Measurements from ENCODE around the gene BMI1. TPM values are rescaled to one million over a fixed set of nuclear protein-coding genes. Genes with fewer than 3 reads are reported as not detected.
A peak's percentile ranks its signal among the peaks of the same experiment; 100 is the strongest.
"Not testable (repeated sequence)": the region's sequence is repeated elsewhere in the genome, so short reads cannot be mapped to it uniquely, and the experiment has no call there.

BMI1 gene
- 18.5 and 26.0 TPM in 2 replicates for total RNA-seq

DNA sequence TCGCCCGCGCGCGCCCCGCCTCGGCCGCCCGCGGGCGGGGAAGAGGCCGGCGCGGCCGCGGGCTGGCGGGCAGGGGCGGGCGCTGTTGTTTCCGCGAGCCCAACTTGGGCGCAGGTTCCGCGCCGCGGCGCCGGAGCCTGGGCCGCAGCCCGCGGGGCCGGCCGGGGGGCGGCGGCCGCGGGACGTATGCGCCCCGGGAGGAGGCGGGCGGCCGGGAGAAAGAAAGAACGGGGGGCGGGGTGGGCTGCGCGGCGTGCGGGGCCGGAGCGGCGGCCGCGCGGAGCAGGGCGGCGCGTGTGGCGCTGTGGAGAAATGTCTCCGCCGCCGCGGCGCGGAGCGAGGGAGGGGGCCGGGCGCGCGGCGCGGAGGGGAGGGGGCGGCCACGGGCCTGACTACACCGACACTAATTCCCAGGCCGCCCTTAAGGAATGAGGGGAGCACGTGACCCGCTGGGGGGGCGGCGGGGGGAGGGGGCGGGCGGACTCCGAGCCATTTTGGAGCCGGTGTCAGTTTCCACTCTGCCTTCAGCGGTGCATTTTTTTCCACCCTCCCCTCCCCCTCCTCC, at the start of gene BMI1:
TSS of gene BMI1 (plus strand) at position 509 of the 565 bp plus-strand sequence. CDS start 5,351 bp downstream, outside the sequence.
- DNase-seq (ENCODE audit: low read depth in 2 of 2): peak in 1 of 2 donors; percentile 74

DNA sequence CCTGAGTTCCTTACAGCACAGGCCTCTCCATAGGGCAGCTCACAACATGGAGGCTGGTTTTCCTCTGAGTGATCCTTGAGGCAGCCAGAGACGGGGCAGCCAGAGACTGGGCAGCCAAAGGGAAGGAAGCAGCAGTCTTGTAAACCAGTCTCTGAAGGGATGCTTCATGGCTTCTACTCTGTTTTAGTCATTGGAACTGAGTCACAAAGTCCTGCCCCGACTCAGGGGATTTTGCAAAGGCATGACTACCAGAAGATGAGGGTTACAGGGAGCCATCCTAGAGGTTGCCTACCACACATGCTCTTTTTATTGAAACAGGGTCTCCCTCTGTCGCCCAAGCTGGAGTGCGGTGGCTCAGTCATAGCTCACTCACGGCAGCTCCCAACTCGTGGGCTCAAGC, 49.1 kb upstream of the BMI1 start:
- DNase-seq (ENCODE audit: low read depth in 2 of 2): no peak

GRCh38 chr10:22278441-22278782, 42.5 kb upstream of the BMI1 start:
- no peak for DNase-seq (ENCODE audit: low read depth in 2 of 2)

GRCh38 chr10:22280078-22280477, 40.8 kb upstream of the BMI1 start:
- no peak for DNase-seq (ENCODE audit: low read depth in 2 of 2)

GRCh38 chr10:22285130-22285529, 35.8 kb upstream of the BMI1 start:
- DNase-seq (ENCODE audit: low read depth in 2 of 2): no peak

DNA sequence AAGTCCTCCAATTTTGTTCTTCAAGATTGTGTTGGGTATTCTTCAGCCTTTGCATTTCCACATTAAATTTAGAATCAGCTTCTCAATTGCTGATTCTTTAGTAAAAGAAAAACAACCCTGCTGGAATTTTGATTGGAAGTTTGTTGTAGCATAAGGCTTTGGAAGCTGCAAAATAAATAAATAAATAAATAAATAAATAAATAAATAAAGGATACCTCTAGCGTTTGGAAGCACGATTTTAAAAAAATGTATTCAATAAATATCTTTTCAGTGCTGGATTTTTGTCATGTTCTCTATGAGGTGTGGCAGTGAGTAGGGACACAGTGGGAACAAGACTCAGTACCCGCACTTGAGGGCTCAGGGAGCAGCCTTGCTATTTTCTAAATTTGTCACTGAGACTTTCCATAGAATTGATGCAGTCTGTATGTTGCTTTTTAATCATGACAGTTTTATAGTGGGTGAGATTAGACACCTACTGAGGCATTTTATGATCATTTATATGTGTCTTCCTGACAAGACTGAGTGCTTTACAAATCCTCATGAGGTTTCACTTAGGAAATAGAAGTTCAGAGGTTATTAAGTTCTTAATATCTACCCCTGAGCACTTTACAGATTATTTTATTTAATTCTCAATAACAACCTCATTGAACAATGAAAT, 27.0 kb upstream of the BMI1 start:
- no peak for DNase-seq (ENCODE audit: low read depth in 2 of 2)

DNA sequence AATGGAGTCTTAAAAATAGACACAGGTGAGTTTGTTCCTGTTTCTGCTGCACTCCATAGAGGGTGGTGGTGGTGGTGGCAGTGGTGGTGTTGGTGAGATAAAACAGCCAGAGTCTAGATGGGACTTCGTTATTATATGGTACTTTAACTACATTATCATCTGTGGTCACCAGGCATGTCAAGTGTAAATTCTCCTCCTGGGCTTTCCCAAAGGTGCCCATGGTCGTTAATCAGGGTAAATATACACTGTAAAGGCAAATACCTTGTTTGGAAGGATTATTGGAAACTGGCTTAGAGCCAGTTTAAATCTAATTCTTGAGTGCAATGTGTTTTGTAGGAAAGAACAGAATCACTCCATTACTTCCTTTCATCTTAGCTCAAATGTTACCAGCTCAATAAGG, 26.2 kb upstream of the BMI1 start:
- no peak for DNase-seq (ENCODE audit: low read depth in 2 of 2)

DNA sequence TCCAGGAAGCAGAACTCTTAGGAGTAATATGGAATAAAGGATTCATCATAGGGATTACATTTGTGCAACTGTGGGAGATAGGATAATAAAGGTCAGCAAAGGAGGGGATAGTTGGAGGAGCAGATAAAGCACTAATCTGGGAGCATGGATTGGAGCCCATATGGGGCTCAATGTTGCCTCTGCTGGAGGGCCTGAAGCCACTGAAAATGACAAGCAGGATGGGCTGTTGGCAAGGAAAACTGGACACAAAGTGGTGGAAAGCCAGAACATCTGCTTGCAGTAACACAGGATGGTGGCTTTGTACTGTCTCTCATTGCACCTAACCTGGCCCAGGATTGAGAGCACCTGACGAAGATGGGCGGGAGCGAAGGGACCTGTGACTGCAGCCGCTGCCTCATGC, 19.7 kb upstream of the BMI1 start:
- no peak for DNase-seq (ENCODE audit: low read depth in 2 of 2)

GRCh38 chr10:22303461-22303860, 17.4 kb upstream of the BMI1 start:
- no peak for DNase-seq (ENCODE audit: low read depth in 2 of 2)

- DNase-seq (ENCODE audit: low read depth in 2 of 2): no peak
These were observed 15.2 kb upstream of the BMI1 start for GRCh38 chr10:22305721-22306120.

- no peak for DNase-seq (ENCODE audit: low read depth in 2 of 2)
These were observed 12.5 kb upstream of the BMI1 start for GRCh38 chr10:22308390-22308789.

GRCh38 chr10:22309180-22310000, 11.5 kb upstream of the BMI1 start:
- no peak for DNase-seq (ENCODE audit: low read depth in 2 of 2)

GRCh38 chr10:22310012-22310411, 10.9 kb upstream of the BMI1 start:
- not testable (repeated sequence) for DNase-seq (ENCODE audit: low read depth in 2 of 2)

- no peak for DNase-seq (ENCODE audit: low read depth in 2 of 2)
These were observed 10.0 kb upstream of the BMI1 start for GRCh38 chr10:22310928-22311327.

DNA sequence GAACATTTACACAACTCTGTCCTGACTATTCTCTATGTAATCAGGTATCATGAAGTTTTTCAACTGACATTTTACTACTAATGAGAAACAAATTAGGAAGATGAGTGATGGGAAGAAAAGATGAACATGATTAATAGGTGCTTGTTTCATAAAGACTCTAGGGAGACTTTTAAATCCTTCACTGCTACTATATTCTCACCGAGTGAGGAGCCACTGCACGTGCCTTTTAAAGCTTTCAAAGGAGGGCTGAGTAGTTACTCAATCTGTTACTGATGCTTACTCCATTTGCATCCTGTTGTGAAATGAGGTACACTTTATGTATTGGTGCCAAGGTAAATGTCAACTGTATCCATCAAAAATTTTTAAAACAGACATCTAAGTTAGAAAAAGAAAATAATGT, 6.0 kb upstream of the BMI1 start:
- no peak for DNase-seq (ENCODE audit: low read depth in 2 of 2)

DNA sequence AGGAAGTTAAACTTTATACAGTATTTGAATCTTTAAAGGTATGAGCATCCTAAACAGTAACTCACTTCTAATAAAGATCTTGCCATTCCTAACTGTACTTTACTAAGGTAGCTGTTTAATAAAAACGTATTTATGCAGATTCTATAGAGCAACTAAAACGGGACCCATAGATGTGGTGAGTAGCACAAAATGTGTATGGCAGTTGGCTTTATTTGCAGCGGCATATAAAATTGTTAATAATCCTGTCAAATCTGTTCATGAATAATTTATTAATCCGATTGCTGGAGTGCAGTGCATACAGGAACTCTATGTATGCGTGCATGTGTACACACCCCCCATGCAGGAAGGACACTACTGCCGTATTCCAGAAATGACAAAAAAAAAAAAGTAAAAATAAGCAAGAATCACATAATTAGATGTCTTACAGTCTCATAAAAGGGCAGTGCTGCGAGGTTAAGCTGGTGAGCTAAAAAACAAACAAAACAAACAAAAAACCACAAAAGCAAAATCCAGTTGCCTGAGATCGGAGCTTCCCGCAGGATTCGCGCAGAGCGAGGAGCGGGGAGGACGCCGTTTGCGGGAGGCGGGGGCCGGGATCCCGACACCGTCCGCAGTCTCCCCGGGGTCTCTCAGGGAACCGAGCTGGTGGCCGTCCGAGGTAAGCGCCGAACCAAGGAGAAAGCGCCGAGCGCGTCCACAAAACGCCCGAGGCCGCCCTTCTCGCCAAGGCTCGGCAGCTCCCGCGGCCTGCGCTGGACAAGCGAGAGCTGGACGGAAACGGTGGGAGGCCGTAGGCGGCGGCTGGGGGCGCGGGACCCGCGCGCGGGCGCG, 5.2 kb upstream of the BMI1 start:
- no peak for DNase-seq (ENCODE audit: low read depth in 2 of 2)

DNA sequence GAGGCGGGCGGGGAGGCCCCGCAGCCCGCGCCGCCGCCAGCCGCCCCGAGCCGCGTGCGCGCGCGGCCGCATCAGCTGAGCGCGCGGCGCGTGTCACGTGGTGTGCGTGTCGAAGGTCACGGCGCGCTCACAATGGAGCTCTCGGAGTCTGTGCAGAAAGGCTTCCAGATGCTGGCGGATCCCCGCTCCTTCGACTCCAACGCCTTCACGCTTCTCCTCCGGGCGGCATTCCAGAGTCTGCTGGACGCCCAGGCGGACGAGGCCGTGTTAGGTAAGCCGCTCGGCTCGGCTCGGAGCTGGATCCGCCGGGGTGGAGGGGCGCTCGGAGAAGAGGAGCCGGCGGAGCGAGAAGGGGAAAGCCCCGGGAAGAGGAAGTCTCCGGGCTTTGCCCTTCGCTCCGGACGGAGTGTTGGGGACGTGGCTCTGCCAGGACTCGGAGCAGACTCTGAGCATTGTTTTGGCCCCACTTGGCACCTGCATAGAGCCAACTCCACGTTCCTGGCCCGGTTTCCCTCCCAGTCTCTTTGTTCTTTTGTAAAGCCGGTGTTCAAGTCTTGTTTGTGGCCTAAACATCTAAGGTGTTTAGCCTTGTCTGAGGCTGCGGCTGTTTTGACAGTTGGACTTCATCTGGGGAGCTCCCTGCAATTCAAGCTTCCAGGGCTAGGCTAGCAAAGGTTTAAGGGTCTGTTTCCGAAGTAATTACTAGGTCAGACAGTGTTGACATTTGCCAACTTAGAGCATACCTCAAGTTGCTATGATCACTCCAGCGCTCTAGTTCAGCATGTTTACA, 4.4 kb upstream of the BMI1 start, which contains the start of gene COMMD3:
TSS of gene COMMD3 (plus strand) at position 103 of the 790 bp plus-strand sequence. CDS start at position 133, 30 bp downstream.
- DNase-seq (ENCODE audit: low read depth in 2 of 2): peak; percentile 65 to 90

DNA sequence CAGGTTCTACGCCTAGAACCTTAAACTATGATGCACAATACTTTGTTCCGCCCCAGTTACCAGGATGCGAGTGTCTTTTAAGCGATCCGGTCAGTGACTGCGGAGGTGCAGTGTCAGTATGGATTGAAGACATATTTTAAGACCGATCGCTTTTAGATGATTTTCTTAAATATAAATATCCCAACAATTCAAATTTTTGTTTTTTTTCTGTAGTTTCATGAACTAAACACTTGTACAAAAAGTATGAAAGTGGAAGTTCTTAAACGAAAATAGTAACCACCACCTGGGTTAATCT, 3.9 kb upstream of the BMI1 start:
- no peak for DNase-seq (ENCODE audit: low read depth in 2 of 2)

DNA sequence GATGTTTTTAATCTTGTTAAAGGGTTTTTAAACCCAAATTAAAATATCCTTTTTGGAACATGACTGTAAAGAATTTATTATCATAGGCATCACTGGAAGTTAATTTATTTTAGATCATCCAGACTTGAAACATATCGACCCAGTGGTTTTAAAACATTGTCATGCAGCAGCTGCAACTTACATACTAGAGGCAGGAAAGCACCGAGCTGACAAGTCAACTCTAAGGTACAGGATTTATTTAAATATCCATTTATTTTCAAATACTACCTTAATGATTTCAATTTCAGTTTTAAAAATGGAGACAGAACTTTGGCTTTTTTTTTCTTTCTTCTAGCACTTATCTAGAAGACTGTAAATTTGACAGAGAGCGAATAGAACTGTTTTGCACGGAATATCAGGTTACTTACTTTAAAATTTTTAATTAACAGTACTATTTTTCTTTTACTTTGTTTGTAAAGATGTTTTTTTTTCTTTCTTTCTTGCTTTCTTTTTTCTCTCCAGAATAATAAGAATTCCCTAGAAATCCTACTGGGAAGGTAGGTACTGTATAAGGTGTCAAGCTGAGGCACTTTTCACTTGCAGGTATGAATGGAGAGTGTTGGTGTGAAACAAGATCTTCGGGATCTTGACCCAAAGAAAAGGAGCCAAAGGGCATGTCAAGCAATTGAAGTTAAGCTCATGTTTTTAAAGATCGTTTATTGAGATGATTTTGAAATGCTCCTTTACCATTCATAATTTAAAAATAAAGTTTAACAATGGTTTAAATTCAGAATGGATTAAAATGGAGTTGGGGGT, 2.9 kb upstream of the BMI1 start:
- no peak for DNase-seq (ENCODE audit: low read depth in 2 of 2)

- DNase-seq (ENCODE audit: low read depth in 2 of 2): no peak
These were observed 2.1 kb upstream of the BMI1 start for GRCh38 chr10:22318772-22319171.
